Neural cell (in vitro differentiated cells): ENCODE results near the gene NEK5.

ENCODE experiments used
- EZH2 ChIP-seq: fragments of 200-600, 300-800 bp; shearing (Covaris generic), sonication (generic); IDR thresholded peaks from 2 replicates; pipeline ENCODE4 v1.6.1; 2014; ENCODE audit warnings: antibody characterized with exemption, low read length, borderline replicate concordance, mild to moderate bottlenecking; ENCODE audit not compliant: insufficient read depth, poor library complexity, severe bottlenecking
- MXI1 ChIP-seq: fragments of 450-650 bp; conservative IDR thresholded peaks from 2 replicates; pipeline ENCODE4 v1.6.1; 2014; ENCODE audit warnings: antibody characterized with exemption, mild to moderate bottlenecking; ENCODE audit not compliant: poor library complexity, severe bottlenecking
- POLR2AphosphoS5 ChIP-seq: IDR thresholded peaks from 2 replicates; pipeline ENCODE4 v1.6.1; 2012
- TF ChIP-seq, protein P1 (sequence below): fragments of 450-650 bp; IDR thresholded peaks from 2 replicates; pipeline ENCODE4 v1.5.1; 2014; ENCODE audit warnings: antibody characterized with exemption, mild to moderate bottlenecking, moderate library complexity; ENCODE audit not compliant: poor library complexity, severe bottlenecking

DNA sequence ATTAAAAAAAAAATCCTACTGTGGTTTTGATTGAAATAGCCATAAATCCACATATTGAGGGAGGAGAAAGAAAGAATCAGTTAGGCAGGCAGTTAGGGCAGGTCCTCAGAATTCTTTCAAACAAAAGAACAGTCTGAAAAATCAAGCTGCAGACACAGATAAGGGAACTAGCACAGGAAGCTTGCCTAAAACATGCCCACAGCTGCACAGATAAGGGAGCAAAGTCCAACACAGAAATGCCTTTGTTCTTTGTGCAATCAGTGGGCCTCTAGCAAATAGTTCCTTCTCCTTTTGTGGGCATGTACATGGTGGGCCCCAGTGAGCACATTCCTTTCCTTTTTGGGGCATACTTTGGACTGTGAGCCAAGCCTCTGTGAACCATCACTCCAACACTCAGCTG, 61.6 kb downstream of the NEK5 start:
- TF ChIP-seq, protein P1, sequence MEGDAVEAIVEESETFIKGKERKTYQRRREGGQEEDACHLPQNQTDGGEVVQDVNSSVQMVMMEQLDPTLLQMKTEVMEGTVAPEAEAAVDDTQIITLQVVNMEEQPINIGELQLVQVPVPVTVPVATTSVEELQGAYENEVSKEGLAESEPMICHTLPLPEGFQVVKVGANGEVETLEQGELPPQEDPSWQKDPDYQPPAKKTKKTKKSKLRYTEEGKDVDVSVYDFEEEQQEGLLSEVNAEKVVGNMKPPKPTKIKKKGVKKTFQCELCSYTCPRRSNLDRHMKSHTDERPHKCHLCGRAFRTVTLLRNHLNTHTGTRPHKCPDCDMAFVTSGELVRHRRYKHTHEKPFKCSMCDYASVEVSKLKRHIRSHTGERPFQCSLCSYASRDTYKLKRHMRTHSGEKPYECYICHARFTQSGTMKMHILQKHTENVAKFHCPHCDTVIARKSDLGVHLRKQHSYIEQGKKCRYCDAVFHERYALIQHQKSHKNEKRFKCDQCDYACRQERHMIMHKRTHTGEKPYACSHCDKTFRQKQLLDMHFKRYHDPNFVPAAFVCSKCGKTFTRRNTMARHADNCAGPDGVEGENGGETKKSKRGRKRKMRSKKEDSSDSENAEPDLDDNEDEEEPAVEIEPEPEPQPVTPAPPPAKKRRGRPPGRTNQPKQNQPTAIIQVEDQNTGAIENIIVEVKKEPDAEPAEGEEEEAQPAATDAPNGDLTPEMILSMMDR: no peak
- TF ChIP-seq EZH2: no peak
- no peak for TF ChIP-seq POLR2AphosphoS5
- TF ChIP-seq MXI1: no peak
